ENCODE results near the gene SPACA4.
"Not testable (repeated sequence)": the region's sequence is repeated elsewhere in the genome, so short reads cannot be mapped to it uniquely, and the experiment has no call there.

The SPACA4 gene

GRCh38 chr19:48568345-48568886, 38.1 kb upstream of the SPACA4 start:
- DNase-seq (ENCODE audit: low read depth) = no peak
- TF ChIP-seq CTCF (IDR thresholded peaks at IDR 0.05; ENCODE audit: control insufficient read depth, insufficient read depth, low read depth, low read length, missing control alignments) = no peak
- H3K4me3 ChIP-seq (ENCODE audit: control insufficient read depth, low read depth, low read length) = peak overlapping the region; percentile 13

GRCh38 chr19:48569814-48570213, 36.7 kb upstream of the SPACA4 start:
- no peak overlapping the region for H3K4me3 ChIP-seq (ENCODE audit: control insufficient read depth, low read depth, low read length)
- DNase-seq (ENCODE audit: low read depth) = no peak
- no peak for TF ChIP-seq CTCF (IDR thresholded peaks at IDR 0.05; ENCODE audit: control insufficient read depth, insufficient read depth, low read depth, low read length, missing control alignments)

GRCh38 chr19:48571378-48572162, 35.0 kb upstream of the SPACA4 start:
- DNase-seq (ENCODE audit: low read depth) = no peak
- TF ChIP-seq CTCF (IDR thresholded peaks at IDR 0.05; ENCODE audit: control insufficient read depth, insufficient read depth, low read depth, low read length, missing control alignments) = no peak

GRCh38 chr19:48573163-48573505, 33.4 kb upstream of the SPACA4 start:
- no peak overlapping the region for H3K4me3 ChIP-seq (ENCODE audit: control insufficient read depth, low read depth, low read length)
- no peak for DNase-seq (ENCODE audit: low read depth)
- TF ChIP-seq CTCF (IDR thresholded peaks at IDR 0.05; ENCODE audit: control insufficient read depth, insufficient read depth, low read depth, low read length, missing control alignments) = no peak

More at GRCh38 chr19:48571378-48572162, 35.0 kb upstream of the SPACA4 start:
- H3K4me3 ChIP-seq (ENCODE audit: control insufficient read depth, low read depth, low read length) = no peak overlapping the region

GRCh38 chr19:48575931-48576622, 30.5 kb upstream of the SPACA4 start:
- TF ChIP-seq CTCF (IDR thresholded peaks at IDR 0.05; ENCODE audit: control insufficient read depth, insufficient read depth, low read depth, low read length, missing control alignments) = no peak
- no peak overlapping the region for H3K4me3 ChIP-seq (ENCODE audit: control insufficient read depth, low read depth, low read length)
- no peak for DNase-seq (ENCODE audit: low read depth)

GRCh38 chr19:48577908-48578307, 28.6 kb upstream of the SPACA4 start:
- DNase-seq (ENCODE audit: low read depth) = not testable (repeated sequence)

GRCh38 chr19:48578891-48579290, 27.7 kb upstream of the SPACA4 start:
- H3K4me3 ChIP-seq (ENCODE audit: control insufficient read depth, low read depth, low read length) = no peak overlapping the region
- no peak for TF ChIP-seq CTCF (IDR thresholded peaks at IDR 0.05; ENCODE audit: control insufficient read depth, insufficient read depth, low read depth, low read length, missing control alignments)
- DNase-seq (ENCODE audit: low read depth) = no peak

More at GRCh38 chr19:48577908-48578307, 28.6 kb upstream of the SPACA4 start:
- not testable (repeated sequence) for H3K4me3 ChIP-seq (ENCODE audit: control insufficient read depth, low read depth, low read length)
